Duodenal mucosa (tissue), 2 donors: ENCODE data around the gene CYB5D1.

Source experiments
- H3K27ac ChIP-seq: one replicate; pipeline ENCODE4 v1.7.0; 2013; ENCODE audit warnings: low read depth, low read length
- H3K27me3 ChIP-seq, 2 donors: one replicate each; pipeline ENCODE4 v1.7.0; 2013; ENCODE audit warnings: low read length in 2 of 2, control low read depth in 1 of 2; ENCODE audit not compliant: insufficient read depth in 2 of 2, control insufficient read depth in 1 of 2
- H3K36me3 ChIP-seq, 2 donors: one replicate each; pipeline ENCODE4 v1.7.0; 2013; ENCODE audit warnings: low read length in 2 of 2, control low read depth in 1 of 2; ENCODE audit not compliant: insufficient read depth in 2 of 2, control insufficient read depth in 1 of 2
- H3K4me1 ChIP-seq, 2 donors: one replicate each; pipeline ENCODE4 v1.7.0; 2013; ENCODE audit warnings: low read length in 2 of 2, control low read depth in 1 of 2; ENCODE audit not compliant: insufficient read depth in 2 of 2, control insufficient read depth in 1 of 2
- H3K4me3 ChIP-seq, 2 donors: one replicate each; pipeline ENCODE4 v1.7.0; 2013; ENCODE audit warnings: low read length in 2 of 2, low read depth in 1 of 2
- H3K9ac ChIP-seq, 2 donors: one replicate each; pipeline ENCODE4 v1.7.0; 2013; ENCODE audit warnings: low read length in 2 of 2, low read depth in 1 of 2
- H3K9me3 ChIP-seq, 2 donors: one replicate each; pipeline ENCODE4 v1.7.0; 2013; ENCODE audit warnings: low read length in 2 of 2, control low read depth in 1 of 2; ENCODE audit not compliant: control insufficient read depth in 1 of 2

The CYB5D1 gene

GRCh38 chr17:7833795-7834541 is 23.8 kb upstream of the CYB5D1 start, which contains the start of gene KDM6B:
KDM6B (plus strand) TSS chr17:7834217; CDS start chr17:7845555, 11,338 bp downstream.
- no peaks in the 10 kb centered on the region for H3K27me3 ChIP-seq
- H3K9me3 ChIP-seq, result no peaks in the 10 kb centered on the region
- no peaks in the 10 kb centered on the region for H3K36me3 ChIP-seq
- H3K9ac ChIP-seq, result peak within 1 kb of the TSS; percentile 93 to 98
- peaks cover 25 to 38% of the 10 kb centered on the region in 2 donors for H3K4me1 ChIP-seq
- H3K27ac ChIP-seq, result peak within 1 kb of the TSS; percentile 97
- H3K4me3 ChIP-seq, result peak within 1 kb of the TSS; percentile 82 to 92

GRCh38 chr17:7834542-7834956 is 23.3 kb upstream of the CYB5D1 start:
- Histone ChIP-seq H3K4me3 (peak overlapping the region; percentile 82 to 92), H3K9me3 (no peaks in the 10 kb centered on the region), H3K9ac (peak overlapping the region; percentile 93 to 98), H3K27ac (peak overlapping the region; percentile 97), H3K36me3 (no peaks in the 10 kb centered on the region), H3K27me3 (no peaks in the 10 kb centered on the region), H3K4me1 (peaks cover 30 to 44% of the 10 kb centered on the region in 2 donors)

GRCh38 chr17:7834957-7835813 is 22.6 kb upstream of the CYB5D1 start:
- Histone ChIP-seq H3K4me3 (peak overlapping the region; percentile 82 to 92), H3K9ac (peak overlapping the region; percentile 93 to 98), H3K4me1 (peaks cover 37 to 50% of the 10 kb centered on the region in 2 donors), H3K27me3 (no peaks in the 10 kb centered on the region), H3K9me3 (no peaks in the 10 kb centered on the region), H3K36me3 (peaks cover 0 to under 1% of the 10 kb centered on the region in 2 donors), H3K27ac (peak overlapping the region; percentile 97)

- no peaks in the 10 kb centered on the region for H3K27me3 ChIP-seq
- H3K4me1 ChIP-seq, result peaks cover 45 to 58% of the 10 kb centered on the region in 2 donors
- peaks cover 0 to 6% of the 10 kb centered on the region in 2 donors for H3K36me3 ChIP-seq
Measured at GRCh38 chr17:7835814-7836595, 21.8 kb upstream of the CYB5D1 start.

GRCh38 chr17:7836596-7837407 is 21.0 kb upstream of the CYB5D1 start:
- no peaks in the 10 kb centered on the region for H3K27me3 ChIP-seq
- peak overlapping the region; percentile 82 to 92 for H3K4me3 ChIP-seq
- no peaks in the 10 kb centered on the region for H3K9me3 ChIP-seq
- peak overlapping the region; percentile 97 for H3K27ac ChIP-seq
- peaks cover 50 to 64% of the 10 kb centered on the region in 2 donors for H3K4me1 ChIP-seq
- H3K36me3 ChIP-seq, result peaks cover 0 to 6% of the 10 kb centered on the region in 2 donors
- H3K9ac ChIP-seq, result peak overlapping the region; percentile 87 to 93

More at GRCh38 chr17:7835814-7836595, 21.8 kb upstream of the CYB5D1 start:
- Histone ChIP-seq H3K27ac (peak overlapping the region; percentile 97), H3K9ac (peak overlapping the region; percentile 87 to 93), H3K4me3 (peak overlapping the region; percentile 82 to 92), H3K9me3 (no peaks in the 10 kb centered on the region)

- peaks cover 0 to 6% of the 10 kb centered on the region in 2 donors for H3K36me3 ChIP-seq
- no peaks in the 10 kb centered on the region for H3K9me3 ChIP-seq
- H3K4me1 ChIP-seq, result peaks cover 50 to 64% of the 10 kb centered on the region in 2 donors
- peak overlapping the region; percentile 97 for H3K27ac ChIP-seq
- peak overlapping the region; percentile 82 to 92 for H3K4me3 ChIP-seq
- peak overlapping the region; percentile 87 to 93 for H3K9ac ChIP-seq
- no peaks in the 10 kb centered on the region for H3K27me3 ChIP-seq
Measured at GRCh38 chr17:7837408-7838088, 20.3 kb upstream of the CYB5D1 start.

- peak overlapping the region; percentile 97 for H3K27ac ChIP-seq
- peak overlapping the region; percentile 82 to 92 for H3K4me3 ChIP-seq
- peaks cover 46 to 62% of the 10 kb centered on the region in 2 donors for H3K4me1 ChIP-seq
Measured at GRCh38 chr17:7838090-7839075, 19.4 kb upstream of the CYB5D1 start.

GRCh38 chr17:7839190-7839875 is 18.5 kb upstream of the CYB5D1 start:
- no peaks in the 10 kb centered on the region for H3K27me3 ChIP-seq
- peaks cover 45 to 58% of the 10 kb centered on the region in 2 donors for H3K4me1 ChIP-seq
- peak overlapping the region; percentile 61 to 75 for H3K4me3 ChIP-seq
- H3K9me3 ChIP-seq, result no peaks in the 10 kb centered on the region
- peak overlapping the region; percentile 71 to 73 for H3K9ac ChIP-seq
- H3K27ac ChIP-seq, result peak overlapping the region; percentile 59
- H3K36me3 ChIP-seq, result peaks cover 0 to 6% of the 10 kb centered on the region in 2 donors

More at GRCh38 chr17:7838090-7839075, 19.4 kb upstream of the CYB5D1 start:
- H3K36me3 ChIP-seq, result peaks cover 0 to 6% of the 10 kb centered on the region in 2 donors
- H3K27me3 ChIP-seq, result no peaks in the 10 kb centered on the region
- H3K9me3 ChIP-seq, result no peaks in the 10 kb centered on the region
- peak overlapping the region; percentile 87 to 93 for H3K9ac ChIP-seq
